ENCODE measurements around the gene ATRN.
"Not testable (repeated sequence)": the region's sequence is repeated elsewhere in the genome, so short reads cannot be mapped to it uniquely, and the experiment has no call there.

ATRN gene

GRCh38 chr20:3521852-3522740 lies 51.3 kb downstream of the ATRN start:
- ChIA-PET POLR2A (no interaction called here), CTCF (interaction anchor here (1.1 kb wide), 1 partner anchor 17 kb away, joined by 4 read pairs; no protein-coding TSS in a partner anchor)
- no peak for DNase-seq (ENCODE audit: extremely low spot score)
- no peak for TF ChIP-seq CTCF (IDR thresholded peaks at IDR 0.05; ENCODE audit: control extremely low read depth, extremely low read depth, low read depth, missing control alignments)

- CTCF ChIA-PET, result interaction anchor here (1.2 kb wide), 1 partner anchor 199 kb away, joined by 3 read pairs; no protein-coding TSS in a partner anchor
- POLR2A ChIA-PET; DNase-seq (ENCODE audit: extremely low spot score): not testable (repeated sequence)
Observed at GRCh38 chr20:3524696-3525095, 53.9 kb downstream of the ATRN start.

GRCh38 chr20:3532089-3532615 lies 61.3 kb downstream of the ATRN start:
- TF ChIP-seq CTCF (IDR thresholded peaks at IDR 0.05; ENCODE audit: control extremely low read depth, extremely low read depth, low read depth, missing control alignments), result no peak
- CTCF ChIA-PET, result no interaction called here
- POLR2A ChIA-PET, result interaction anchor here (0.6 kb wide), 1 partner anchor 1129 kb away, joined by 3 read pairs; no protein-coding TSS in a partner anchor
- no peak for DNase-seq (ENCODE audit: extremely low spot score)

- DNase-seq (ENCODE audit: extremely low spot score); POLR2A ChIA-PET: not testable (repeated sequence)
- CTCF ChIA-PET, result interaction anchor here (1.4 kb wide), 1 partner anchor 174 kb away, joined by 3 read pairs; no protein-coding TSS in a partner anchor
Observed at GRCh38 chr20:3537733-3538132, 66.9 kb downstream of the ATRN start.

- DNase-seq (ENCODE audit: extremely low spot score), result no peak
- ChIA-PET POLR2A (no interaction called here), CTCF (no interaction called here)
- TF ChIP-seq CTCF (IDR thresholded peaks at IDR 0.05; ENCODE audit: control extremely low read depth, extremely low read depth, low read depth, missing control alignments), result no peak
Observed at GRCh38 chr20:3539311-3540107, 68.7 kb downstream of the ATRN start.

- DNase-seq (ENCODE audit: extremely low spot score), result no peak
- TF ChIP-seq CTCF (IDR thresholded peaks at IDR 0.05; ENCODE audit: control extremely low read depth, extremely low read depth, low read depth, missing control alignments), result no peak
- ChIA-PET CTCF (no interaction called here), POLR2A (no interaction called here)
Observed at GRCh38 chr20:3541887-3542721, 71.3 kb downstream of the ATRN start.

GRCh38 chr20:3543901-3544507 lies 73.2 kb downstream of the ATRN start:
- CTCF ChIA-PET, result no interaction called here
- DNase-seq (ENCODE audit: extremely low spot score), result no peak
- TF ChIP-seq CTCF (IDR thresholded peaks at IDR 0.05; ENCODE audit: control extremely low read depth, extremely low read depth, low read depth, missing control alignments), result no peak
- POLR2A ChIA-PET, result no interaction called here
